Measurements from ENCODE around the gene IL18R1. TPM values are rescaled to one million over a fixed set of nuclear protein-coding genes. Genes with fewer than 3 reads are reported as not detected.

IL18R1 gene
- total and polyA plus RNA-seq, 9 of the 15 experiments (the other 6 are each of a cell fraction or from before 2014, with no cell fraction given): 0.55 to 10.0 (median 2.5) TPM

DNA sequence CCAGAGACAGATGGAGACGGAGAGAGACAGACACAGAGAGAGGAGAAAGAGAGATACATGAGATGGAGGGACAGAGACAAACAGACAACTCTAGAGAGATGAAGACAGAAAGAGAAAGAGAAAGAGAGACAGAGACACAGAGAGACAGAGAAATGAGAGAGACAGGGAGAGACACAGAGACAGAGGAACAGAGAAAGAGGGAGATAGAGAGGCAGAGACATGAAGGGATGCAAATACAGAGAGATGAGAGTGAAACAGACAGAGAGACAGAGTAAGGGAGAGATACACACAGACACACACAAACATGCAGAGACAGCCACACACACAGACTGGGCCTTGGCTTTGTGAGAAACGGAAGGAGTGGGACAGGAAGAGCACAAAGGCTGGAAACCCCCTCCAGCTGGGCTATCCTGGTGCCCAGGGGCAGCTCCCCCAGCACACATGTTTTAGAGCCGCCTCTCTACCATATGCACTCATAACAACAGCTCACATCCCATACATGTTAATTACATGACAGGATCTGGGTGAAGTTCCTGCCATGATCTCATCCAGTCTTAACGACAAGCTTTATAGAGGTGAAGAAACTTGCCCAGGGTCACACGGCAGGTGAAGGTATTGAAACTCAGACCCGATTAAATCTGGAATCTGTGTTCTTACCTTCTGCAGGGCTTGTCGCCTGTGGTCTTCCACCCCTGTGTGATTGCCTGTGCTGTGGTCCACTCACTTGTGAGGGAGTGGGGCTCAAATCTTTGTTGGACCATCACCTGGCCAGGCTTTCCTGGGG is 32.4 kb downstream of the IL18R1 start:
- ChIA-PET POLR2A (interaction anchor here (0.6 kb wide), 1 partner anchor 11 kb away, joined by 3 read pairs; no protein-coding TSS in a partner anchor), CTCF (ENCODE audit: low intra/inter-chr PET ratio) (no interaction called here)
- Histone ChIP-seq H3K27me3 (ENCODE audit: control insufficient read depth in 2 of 2, insufficient read depth in 2 of 2, low read length in 2 of 2) (no peaks in the 10 kb centered on the region), H2AFZ (ENCODE audit: low read depth, low read length) (no peak overlapping the region), H3K4me2 (ENCODE audit: insufficient read depth, low read length) (no peak overlapping the region), H3K27ac (ENCODE audit: extremely low read depth, low read depth, low read length) (no peak overlapping the region), H3K9ac (ENCODE audit: insufficient read depth in 1 of 2, low read depth in 2 of 2, low read length in 2 of 2) (no peak overlapping the region), H3K9me3 (replicated peaks; ENCODE audit: control insufficient read depth, insufficient read depth, low read depth, low read length) (no peaks in the 10 kb centered on the region; the same call in 1 of the 2 replicates), H3K36me3 (ENCODE audit: control insufficient read depth, insufficient read depth, low read length) (no peaks in the 10 kb centered on the region), H4K20me1 (replicated peaks; ENCODE audit: control insufficient read depth, insufficient read depth, low read length) (no peaks in the 10 kb centered on the region; the same call in 1 of the 2 replicates), H3K9me1 (ENCODE audit: control insufficient read depth, insufficient read depth, low read length) (no peaks in the 10 kb centered on the region), H3K4me3 (no peak overlapping the region), H3K4me1 (replicated peaks in 1 of 2; ENCODE audit: control insufficient read depth in 2 of 2, insufficient read depth in 2 of 2, low read length in 2 of 2) (peaks cover 4 to 7% of the 10 kb centered on the region in 2 experiments; a peak in 4 of 5 replicates), H3K79me2 (ENCODE audit: control insufficient read depth, insufficient read depth, low read length) (no peaks in the 10 kb centered on the region)
- FAIRE-seq: no peak
- BruUV-seq (replicated peaks): no TSS peak
- 37% methylated on average over 7 of the region's 7 CpGs for WGBS (ENCODE audit: insufficient coverage, low coverage, missing lambda C conversion rate)
- DNase-seq (ENCODE audit: extremely low read depth in 1 of 4, low spot score in 3 of 4): no peak
- ATAC-seq: no peak
- in situ Hi-C loops (cut with MboI): no loop called here
- intact Hi-C loops (cut with micrococcal nuclease): no loop called here
- TF ChIP-seq ILF3 (IDR thresholded peaks at IDR 0.05; ENCODE audit: borderline replicate concordance) (no peak), ZNF224 (CRISPR knock-in tag; IDR thresholded peaks at IDR 0.05) (no peak), TCF3 (CRISPR knock-in tag; IDR thresholded peaks at IDR 0.05) (no peak), ZNF184 (CRISPR knock-in tag; IDR thresholded peaks at IDR 0.05) (no peak), NCOR1 (IDR thresholded peaks at IDR 0.05) (no peak), ZNF263 (CRISPR knock-in tag; IDR thresholded peaks at IDR 0.05; ENCODE audit: borderline replicate concordance) (no peak), NR2C1 (IDR thresholded peaks at IDR 0.05) (no peak), NR2C1 (tag; IDR thresholded peaks at IDR 0.05) (no peak), SAFB2 (IDR thresholded peaks at IDR 0.05; ENCODE audit: borderline replicate concordance, low read depth, low read length, severe bottlenecking) (no peak), ZSCAN29 (IDR thresholded peaks at IDR 0.05) (no peak), NCOA1 (IDR thresholded peaks at IDR 0.05; ENCODE audit: low read depth) (no peak)
- TF ChIP-seq, protein P1, sequence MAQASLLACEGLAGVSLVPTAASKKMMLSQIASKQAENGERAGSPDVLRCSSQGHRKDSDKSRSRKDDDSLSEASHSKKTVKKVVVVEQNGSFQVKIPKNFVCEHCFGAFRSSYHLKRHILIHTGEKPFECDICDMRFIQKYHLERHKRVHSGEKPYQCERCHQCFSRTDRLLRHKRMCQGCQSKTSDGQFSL (CRISPR knock-in tag; IDR thresholded peaks at IDR 0.05): no peak
- TF ChIP-seq, protein P1 (tag; IDR thresholded peaks at IDR 0.05): no peak
- TF ChIP-seq, protein P2, sequence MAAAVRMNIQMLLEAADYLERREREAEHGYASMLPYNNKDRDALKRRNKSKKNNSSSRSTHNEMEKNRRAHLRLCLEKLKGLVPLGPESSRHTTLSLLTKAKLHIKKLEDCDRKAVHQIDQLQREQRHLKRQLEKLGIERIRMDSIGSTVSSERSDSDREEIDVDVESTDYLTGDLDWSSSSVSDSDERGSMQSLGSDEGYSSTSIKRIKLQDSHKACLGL (CRISPR knock-in tag; IDR thresholded peaks at IDR 0.05; ENCODE audit: borderline replicate concordance, poor library complexity, severe bottlenecking): no peak
- TF ChIP-seq, protein P3, sequence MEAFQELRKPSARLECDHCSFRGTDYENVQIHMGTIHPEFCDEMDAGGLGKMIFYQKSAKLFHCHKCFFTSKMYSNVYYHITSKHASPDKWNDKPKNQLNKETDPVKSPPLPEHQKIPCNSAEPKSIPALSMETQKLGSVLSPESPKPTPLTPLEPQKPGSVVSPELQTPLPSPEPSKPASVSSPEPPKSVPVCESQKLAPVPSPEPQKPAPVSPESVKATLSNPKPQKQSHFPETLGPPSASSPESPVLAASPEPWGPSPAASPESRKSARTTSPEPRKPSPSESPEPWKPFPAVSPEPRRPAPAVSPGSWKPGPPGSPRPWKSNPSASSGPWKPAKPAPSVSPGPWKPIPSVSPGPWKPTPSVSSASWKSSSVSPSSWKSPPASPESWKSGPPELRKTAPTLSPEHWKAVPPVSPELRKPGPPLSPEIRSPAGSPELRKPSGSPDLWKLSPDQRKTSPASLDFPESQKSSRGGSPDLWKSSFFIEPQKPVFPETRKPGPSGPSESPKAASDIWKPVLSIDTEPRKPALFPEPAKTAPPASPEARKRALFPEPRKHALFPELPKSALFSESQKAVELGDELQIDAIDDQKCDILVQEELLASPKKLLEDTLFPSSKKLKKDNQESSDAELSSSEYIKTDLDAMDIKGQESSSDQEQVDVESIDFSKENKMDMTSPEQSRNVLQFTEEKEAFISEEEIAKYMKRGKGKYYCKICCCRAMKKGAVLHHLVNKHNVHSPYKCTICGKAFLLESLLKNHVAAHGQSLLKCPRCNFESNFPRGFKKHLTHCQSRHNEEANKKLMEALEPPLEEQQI (IDR thresholded peaks at IDR 0.05): no peak
- TF ChIP-seq, protein P4, sequence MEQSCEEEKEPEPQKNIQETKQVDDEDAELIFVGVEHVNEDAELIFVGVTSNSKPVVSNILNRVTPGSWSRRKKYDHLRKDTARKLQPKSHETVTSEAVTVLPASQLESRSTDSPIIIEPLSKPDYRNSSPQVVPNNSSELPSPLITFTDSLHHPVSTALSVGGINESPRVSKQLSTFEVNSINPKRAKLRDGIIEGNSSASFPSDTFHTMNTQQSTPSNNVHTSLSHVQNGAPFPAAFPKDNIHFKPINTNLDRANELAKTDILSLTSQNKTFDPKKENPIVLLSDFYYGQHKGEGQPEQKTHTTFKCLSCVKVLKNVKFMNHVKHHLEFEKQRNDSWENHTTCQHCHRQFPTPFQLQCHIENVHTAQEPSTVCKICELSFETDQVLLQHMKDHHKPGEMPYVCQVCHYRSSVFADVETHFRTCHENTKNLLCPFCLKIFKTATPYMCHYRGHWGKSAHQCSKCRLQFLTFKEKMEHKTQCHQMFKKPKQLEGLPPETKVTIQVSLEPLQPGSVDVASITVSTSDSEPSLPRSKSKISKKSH (CRISPR knock-in tag; IDR thresholded peaks at IDR 0.05): no peak

All from K562 (cell line).